A549 (cell line): ENCODE measurements around the gene LMAN1. TPM values are rescaled to one million over a fixed set of nuclear protein-coding genes. Genes with fewer than 3 reads are reported as not detected.

Experiments
- ATAC-seq, 2 experiments: fragments of 200-7000 bp in 1 of 2; fragments of >200 bp in 1 of 2; cut with Nextera tagmentation in 1 of 2; cut with Tn5 transposase in 1 of 2; 3 replicates each; pipeline versions ENCODE4 v1.8.0 to v1.9.1; 2018 to 2020; ENCODE audit warnings: mild to moderate bottlenecking in 1 of 2, moderate library complexity in 1 of 2
- CTCF ChIA-PET: fragments of 300-600 bp; sonication (Branson Sonifier 250); formaldehyde crosslinking; extraction: SDS; loops from one replicate; lab custom pipeline; 2021; ENCODE audit warnings: antibody characterized with exemption, inconsistent platforms; lab: Yijun Ruan, JAX
- POLR2A ChIA-PET: fragments of 350-600 bp; formaldehyde crosslinking; extraction: SDS; loops from one replicate; lab custom pipeline; 2021; ENCODE audit warnings: antibody characterized with exemption, inconsistent platforms; lab: Yijun Ruan, JAX
- DNase-seq, 2 experiments: peaks; one replicate each; pipeline versions ENCODE4 v3.0.0 to v3.0.0-alpha.2; 2011 to 2016; ENCODE audit warnings: low read depth in 1 of 2, low spot score in 1 of 2
- FAIRE-seq: peaks from 2 replicates; lab custom pipeline; 2011; peaks lifted over from hg19 to GRCh38; lab: Jason Lieb, UNC
- H3K27ac ChIP-seq, 2 experiments: fragments of >200 bp; sonication (Bioruptor Twin); formaldehyde crosslinking; 3 replicates each; pipeline ENCODE4 v1.5.1; 2016 to 2017
- H3K4me1 ChIP-seq: fragments of >200 bp; sonication (Bioruptor Twin); formaldehyde crosslinking; 3 replicates; pipeline ENCODE4 v1.6.1; 2016
- H3K4me2 ChIP-seq: fragments of >200 bp; sonication (Bioruptor Twin); formaldehyde crosslinking; 3 replicates; pipeline ENCODE4 v1.6.1; 2016
- H3K4me3 ChIP-seq: fragments of >200 bp; sonication (Bioruptor Twin); formaldehyde crosslinking; 3 replicates; pipeline ENCODE4 v1.5.1; 2016
- H3K9me3 ChIP-seq: fragments of >200 bp; sonication (Bioruptor Twin); formaldehyde crosslinking; 3 replicates; pipeline ENCODE4 v1.6.1; 2016
- ATOH8 ChIP-seq: fragments of 250-450 bp; sonication (Bioruptor Pico); IDR thresholded peaks from 2 replicates; pipeline ENCODE4 v1.5.0; 2020; ENCODE audit warnings: low read depth, mild to moderate bottlenecking, moderate library complexity
- CBX8 ChIP-seq: fragments of 200-600 bp; sonication (generic); IDR thresholded peaks from 2 replicates; pipeline ENCODE4 v1.6.1; 2016
- CEBPB ChIP-seq, 2 experiments: fragments of >200 bp in 1 of 2; sonication (Bioruptor Twin) in 1 of 2; formaldehyde crosslinking in 1 of 2; IDR thresholded peaks; 2 replicates each; pipeline ENCODE4 v1.6.1; 2012 to 2016
- GATA3 ChIP-seq: IDR thresholded peaks from 2 replicates; pipeline ENCODE4 v1.6.1; 2012; ENCODE audit warnings: borderline replicate concordance
- HOXA7 ChIP-seq: fragments of 250-450 bp; sonication (Bioruptor Pico); IDR thresholded peaks from 2 replicates; pipeline ENCODE4 v1.5.0; 2020; ENCODE audit warnings: mild to moderate bottlenecking, moderate library complexity
- HOXB5 ChIP-seq: fragments of 250-450 bp; sonication (Bioruptor Pico); IDR thresholded peaks from 2 replicates; pipeline ENCODE4 v1.5.0; 2020; ENCODE audit warnings: mild to moderate bottlenecking, moderate library complexity
- JUNB ChIP-seq: fragments of >200 bp; sonication (Bioruptor Twin); formaldehyde crosslinking; IDR thresholded peaks from 2 replicates; pipeline ENCODE4 v1.6.1; 2016
- MAZ ChIP-seq: fragments of 150-350 bp; IDR thresholded peaks from 2 replicates; pipeline ENCODE4 v1.6.1; 2014; ENCODE audit warnings: antibody characterized with exemption, low read depth, low read length, borderline replicate concordance
- MYC ChIP-seq: IDR thresholded peaks from 2 replicates; pipeline ENCODE4 v1.6.1; 2012; ENCODE audit warnings: mild to moderate bottlenecking, inconsistent platforms, low read length, improper control_type of control experiment, borderline replicate concordance
- RAD21 ChIP-seq, 2 experiments: fragments of >200 bp in 1 of 2; sonication (Bioruptor Twin) in 1 of 2; formaldehyde crosslinking in 1 of 2; IDR thresholded peaks in 1 of 2; conservative IDR thresholded peaks in 1 of 2; 2 replicates in 1 of 2; 3 replicates in 1 of 2; pipeline ENCODE4 v1.6.1; 2012 to 2018; ENCODE audit warnings: inconsistent platforms in 1 of 2
- RFX5 ChIP-seq: fragments of 450-650 bp; IDR thresholded peaks from 2 replicates; pipeline ENCODE4 v1.7.1; 2014; ENCODE audit warnings: antibody characterized with exemption, mild to moderate bottlenecking, moderate library complexity
- SMC3 ChIP-seq: fragments of >200 bp; sonication (Bioruptor Twin); formaldehyde crosslinking; IDR thresholded peaks from 3 replicates; pipeline ENCODE4 v1.6.1; 2018; ENCODE audit warnings: inconsistent platforms
- SREBF2 ChIP-seq: fragments of 450-650 bp; IDR thresholded peaks from 2 replicates; pipeline ENCODE4 v1.6.1; 2014; ENCODE audit warnings: mild to moderate bottlenecking, moderate library complexity
- TFCP2L1 ChIP-seq: fragments of 250-450 bp; sonication (Bioruptor Pico); IDR thresholded peaks from 2 replicates; pipeline ENCODE4 v1.5.0; 2021; ENCODE audit warnings: mild to moderate bottlenecking
- TP53 ChIP-seq: fragments of 250-450 bp; sonication (Bioruptor Pico); IDR thresholded peaks from 2 replicates; pipeline ENCODE4 v1.5.0; 2021; ENCODE audit warnings: mild to moderate bottlenecking, moderate library complexity
- ZFP36 ChIP-seq: fragments of 450-650 bp; IDR thresholded peaks from 2 replicates; pipeline ENCODE4 v1.6.1; 2014; ENCODE audit warnings: borderline replicate concordance; ENCODE audit not compliant: partially characterized antibody
- WGBS: methylation state at CpG from one replicate; pipeline ENCODE4 v1.1.6; 2017; ENCODE audit errors: missing lambda C conversion rate; 5-methylcytosine and 5-hydroxymethylcytosine counted together
- polyA plus RNA-seq, 4 experiments: library from polyadenylated mRNA; depleted of rRNA in 3 of 4; stranded (reverse); fragments of >200 nt; fragmentation: RNase III in 1 of 4; extraction: RNeasy Plus Mini Kit Qiagen cat#74134 plus additional on column Dnase treatment in 1 of 4; gene quantifications; 2 replicates in 3 of 4; 3 replicates in 1 of 4; pipeline ENCODE4 v1.2.3, GENCODE V29; 2011 to 2017
- TF ChIP-seq, protein P1 (sequence below): IDR thresholded peaks from 2 replicates; pipeline ENCODE4 v1.6.1; 2012; ENCODE audit warnings: low read depth, borderline replicate concordance
- TF ChIP-seq, protein P2 (sequence below): fragments of 250-450 bp; sonication (Bioruptor Pico); IDR thresholded peaks from 2 replicates; pipeline ENCODE4 v1.5.0; 2021; ENCODE audit warnings: mild to moderate bottlenecking, moderate library complexity, borderline replicate concordance

LMAN1 gene
- polyA plus RNA-seq, 2 of the 4 experiments (the other 2 are of a cell fraction), result 56.2 to 94.0 TPM

DNA sequence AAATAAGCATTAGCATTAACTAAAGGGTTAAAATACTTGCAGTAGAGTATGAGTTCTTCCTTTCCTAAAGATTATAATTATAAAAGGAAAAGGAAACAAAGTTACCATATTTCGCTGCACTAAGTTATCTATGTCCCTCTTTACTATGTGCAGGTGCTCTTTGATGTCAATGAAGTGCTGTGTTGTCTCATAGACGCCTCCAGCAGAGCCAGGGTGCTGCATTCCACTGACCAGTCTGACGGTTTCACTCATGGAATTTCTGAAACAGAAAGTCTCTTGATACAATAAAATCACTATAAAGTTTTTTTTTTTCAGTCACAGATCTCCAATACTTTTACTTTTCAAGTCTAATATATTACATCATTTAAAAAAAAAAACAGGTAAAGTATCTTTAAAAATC, 26.1 kb downstream of the LMAN1 start:
- Histone ChIP-seq H3K9me3 (no peaks in the 10 kb centered on the region), H3K4me1 (no peaks in the 10 kb centered on the region), H3K27ac (no peak overlapping the region), H3K4me2 (no peak overlapping the region), H3K4me3 (no peak overlapping the region)
- ATAC-seq (no peak), DNase-seq (no peak), FAIRE-seq (no peak)
- ChIA-PET CTCF (interaction anchor here (1.2 to 2.5 kb wide), 2 partner anchors 19 to 69 kb away, joined by 3 to 7 read pairs; no protein-coding TSS in a partner anchor), POLR2A (interaction anchor here (0.6 kb wide), 1 partner anchor 168 kb away, joined by 4 read pairs; no protein-coding TSS in a partner anchor)
- 93% methylated on average over 3 of the region's 3 CpGs for WGBS
- TF ChIP-seq MAZ (no peak), HOXB5 (CRISPR knock-in tag) (no peak), RFX5 (no peak), TFCP2L1 (CRISPR knock-in tag) (no peak), SREBF2 (no peak), SMC3 (no peak), ZFP36 (no peak)
- TF ChIP-seq, protein P1, sequence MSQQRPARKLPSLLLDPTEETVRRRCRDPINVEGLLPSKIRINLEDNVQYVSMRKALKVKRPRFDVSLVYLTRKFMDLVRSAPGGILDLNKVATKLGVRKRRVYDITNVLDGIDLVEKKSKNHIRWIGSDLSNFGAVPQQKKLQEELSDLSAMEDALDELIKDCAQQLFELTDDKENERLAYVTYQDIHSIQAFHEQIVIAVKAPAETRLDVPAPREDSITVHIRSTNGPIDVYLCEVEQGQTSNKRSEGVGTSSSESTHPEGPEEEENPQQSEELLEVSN, result no peak
- TF ChIP-seq, protein P2, sequence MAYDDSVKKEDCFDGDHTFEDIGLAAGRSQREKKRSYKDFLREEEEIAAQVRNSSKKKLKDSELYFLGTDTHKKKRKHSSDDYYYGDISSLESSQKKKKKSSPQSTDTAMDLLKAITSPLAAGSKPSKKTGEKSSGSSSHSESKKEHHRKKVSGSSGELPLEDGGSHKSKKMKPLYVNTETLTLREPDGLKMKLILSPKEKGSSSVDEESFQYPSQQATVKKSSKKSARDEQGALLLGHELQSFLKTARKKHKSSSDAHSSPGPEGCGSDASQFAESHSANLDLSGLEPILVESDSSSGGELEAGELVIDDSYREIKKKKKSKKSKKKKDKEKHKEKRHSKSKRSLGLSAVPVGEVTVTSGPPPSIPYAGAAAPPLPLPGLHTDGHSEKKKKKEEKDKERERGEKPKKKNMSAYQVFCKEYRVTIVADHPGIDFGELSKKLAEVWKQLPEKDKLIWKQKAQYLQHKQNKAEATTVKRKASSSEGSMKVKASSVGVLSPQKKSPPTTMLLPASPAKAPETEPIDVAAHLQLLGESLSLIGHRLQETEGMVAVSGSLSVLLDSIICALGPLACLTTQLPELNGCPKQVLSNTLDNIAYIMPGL, result no peak

GRCh38 chr18:59328683-59329082, 30.4 kb downstream of the LMAN1 start:
- no peak for FAIRE-seq
- ATAC-seq, result no peak
- POLR2A ChIA-PET, result no interaction called here
- no peak for TF ChIP-seq CBX8
- TF ChIP-seq CEBPB (IDR thresholded peaks at IDR 0.05), result peak in 1 of 2 experiments; percentile 13; a peak in 1 of 4 replicates
- no peak for TF ChIP-seq JUNB
- TF ChIP-seq GATA3, result no peak
- CTCF ChIA-PET, result interaction anchor here (0.5 kb wide), 1 partner anchor 15 kb away, joined by 3 read pairs; no protein-coding TSS in a partner anchor
- no peak overlapping the region for H3K4me2 ChIP-seq
- no peak overlapping the region for H3K27ac ChIP-seq
- H3K4me1 ChIP-seq, result no peaks in the 10 kb centered on the region
- no peak for DNase-seq
- H3K9me3 ChIP-seq, result no peaks in the 10 kb centered on the region
- no peak overlapping the region for H3K4me3 ChIP-seq
- 100% methylated on average over 2 of the region's 2 CpGs for WGBS

DNA sequence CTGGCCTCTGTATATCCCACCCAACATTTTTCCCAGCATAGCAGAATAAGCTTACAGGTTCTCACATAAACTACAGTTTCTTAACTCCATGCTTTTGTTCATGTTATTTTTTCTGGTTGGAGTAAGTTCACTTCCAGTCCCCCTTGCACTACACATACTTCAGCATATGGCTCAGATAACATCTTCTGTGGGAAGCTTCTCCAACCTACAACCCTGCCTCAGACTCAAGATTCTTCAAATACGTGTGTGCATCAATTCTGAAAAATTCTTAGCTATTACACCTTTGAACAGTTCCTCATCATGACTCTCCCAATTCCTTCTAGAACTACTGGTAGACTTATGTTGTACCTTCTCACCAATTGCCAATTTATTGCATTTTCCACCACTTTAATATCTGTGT, 33.1 kb downstream of the LMAN1 start:
- FAIRE-seq (no peak), ATAC-seq (no peak), DNase-seq (no peak)
- H3K9me3 ChIP-seq, result no peaks in the 10 kb centered on the region
- TF ChIP-seq MYC (no peak), ATOH8 (CRISPR knock-in tag) (no peak), RAD21 (conservative IDR thresholded peaks at IDR 0.05 in 1 of 2, IDR thresholded peaks at IDR 0.05 in 1 of 2) (no peak), ZFP36 (no peak)
- H3K4me3 ChIP-seq, result no peak overlapping the region
- no peak overlapping the region for H3K27ac ChIP-seq
- H3K4me1 ChIP-seq, result no peaks in the 10 kb centered on the region
- no peak overlapping the region for H3K4me2 ChIP-seq
- 96% methylated on average over 1 of the region's 1 CpG for WGBS
- POLR2A ChIA-PET, result no interaction called here
- CTCF ChIA-PET, result interaction anchor here (1.0 kb wide), 1 partner anchor 76 kb away, joined by 3 read pairs; no protein-coding TSS in a partner anchor

DNA sequence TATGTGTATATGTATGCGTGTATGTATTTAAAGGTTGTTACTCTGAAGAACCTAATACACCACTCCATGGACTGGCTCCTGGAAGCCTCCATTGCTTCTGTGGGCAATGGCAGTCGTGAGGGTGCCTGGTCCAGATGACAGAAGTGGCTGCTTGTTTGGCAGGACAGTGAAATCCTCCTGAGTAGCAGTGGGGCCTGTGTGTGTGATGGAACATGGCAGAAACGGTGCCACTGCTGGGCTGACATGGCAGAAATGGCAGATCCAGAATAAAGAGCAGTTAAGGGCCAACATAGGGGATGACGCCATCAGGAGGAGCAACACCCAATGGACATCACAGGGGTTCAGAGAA, 34.5 kb downstream of the LMAN1 start:
- H3K4me3 ChIP-seq, result no peak overlapping the region
- H3K4me1 ChIP-seq, result no peaks in the 10 kb centered on the region
- H3K9me3 ChIP-seq, result no peaks in the 10 kb centered on the region
- no peak for DNase-seq
- ChIA-PET CTCF (no interaction called here), POLR2A (no interaction called here)
- WGBS, result 77% methylated on average over 3 of the region's 4 CpGs
- ATAC-seq, result peak in 1 of 2 experiments; percentile 56; a peak in 2 of 6 replicates
- TF ChIP-seq HOXA7 (CRISPR knock-in tag), result no peak
- no peak for TF ChIP-seq TP53 (CRISPR knock-in tag)
- H3K27ac ChIP-seq, result no peak overlapping the region
- no peak for FAIRE-seq
- H3K4me2 ChIP-seq, result no peak overlapping the region
